ENCODE data around the gene COL27A1. TPM values are rescaled to one million over a fixed set of nuclear protein-coding genes. Genes with fewer than 3 reads are reported as not detected.

The COL27A1 gene
- total RNA-seq, 1 experiment from 2014 or later: 17.6 TPM

GRCh38 chr9:114271556-114272510 is 116.5 kb downstream of the COL27A1 start:
- DNase-seq (ENCODE audit: low spot score): peak; percentile 16

GRCh38 chr9:114272739-114273431 is 117.5 kb downstream of the COL27A1 start:
- DNase-seq (ENCODE audit: low spot score): no peak

- DNase-seq (ENCODE audit: low spot score): no peak
Measured at GRCh38 chr9:114273461-114273881, 118.1 kb downstream of the COL27A1 start.

- no peak for DNase-seq (ENCODE audit: low spot score)
Measured at GRCh38 chr9:114274217-114274616, 118.9 kb downstream of the COL27A1 start.

- no peak for DNase-seq (ENCODE audit: low spot score)
Measured at GRCh38 chr9:114275246-114276004, 120.1 kb downstream of the COL27A1 start.

- DNase-seq (ENCODE audit: low spot score): no peak
Measured at GRCh38 chr9:114276908-114277821, 121.8 kb downstream of the COL27A1 start.

- DNase-seq (ENCODE audit: low spot score): no peak
Measured at GRCh38 chr9:114278356-114278755, 123.0 kb downstream of the COL27A1 start.

GRCh38 chr9:114278881-114279570 is 123.7 kb downstream of the COL27A1 start:
- peak; percentile 56 for DNase-seq (ENCODE audit: low spot score)

- DNase-seq (ENCODE audit: low spot score): no peak
Measured at GRCh38 chr9:114279693-114280092, 124.4 kb downstream of the COL27A1 start.

GRCh38 chr9:114280636-114281472 is 125.5 kb downstream of the COL27A1 start:
- DNase-seq (ENCODE audit: low spot score): no peak

GRCh38 chr9:114281473-114282103 is 126.3 kb downstream of the COL27A1 start:
- no peak for DNase-seq (ENCODE audit: low spot score)

GRCh38 chr9:114282104-114282485 is 126.8 kb downstream of the COL27A1 start:
- DNase-seq (ENCODE audit: low spot score): no peak

- DNase-seq (ENCODE audit: low spot score): no peak
Measured at GRCh38 chr9:114282507-114282906, 127.2 kb downstream of the COL27A1 start.

GRCh38 chr9:114282926-114283325 is 127.6 kb downstream of the COL27A1 start:
- no peak for DNase-seq (ENCODE audit: low spot score)

GRCh38 chr9:114283551-114284111 is 128.3 kb downstream of the COL27A1 start:
- DNase-seq (ENCODE audit: low spot score): no peak

- DNase-seq (ENCODE audit: low spot score): no peak
Measured at GRCh38 chr9:114284316-114285060, 129.2 kb downstream of the COL27A1 start.

GRCh38 chr9:114285166-114285867 is 130.0 kb downstream of the COL27A1 start:
- DNase-seq (ENCODE audit: low spot score): no peak
